Hepatocyte (in vitro differentiated cells): ENCODE results near the gene ZNF90. TPM values are rescaled to one million over a fixed set of nuclear protein-coding genes. Genes with fewer than 3 reads are reported as not detected.

Experiments
- DNase-seq: peaks from one replicate; pipeline ENCODE4 v3.0.0-alpha.2; 2016; ENCODE audit warnings: low spot score
- H2AFZ ChIP-seq: fragments of 200-600 bp; sonication (generic); 2 replicates; pipeline ENCODE4 v1.6.0; 2016; ENCODE audit warnings: antibody characterized with exemption, mild to moderate bottlenecking
- H3K27ac ChIP-seq: fragments of 200-600 bp; sonication (generic); 2 replicates; pipeline ENCODE4 v1.5.1; 2016; ENCODE audit warnings: mild to moderate bottlenecking
- H3K27me3 ChIP-seq: fragments of 200-600 bp; sonication (generic); 2 replicates; pipeline ENCODE4 v1.6.1; 2016
- H3K36me3 ChIP-seq: fragments of 200-600 bp; sonication (generic); replicated peaks from 2 replicates; pipeline ENCODE4 v1.5.1; 2016; ENCODE audit warnings: low read depth; ENCODE audit not compliant: insufficient read depth
- H3K4me1 ChIP-seq: fragments of 200-600 bp; sonication (generic); 2 replicates; pipeline ENCODE4 v1.5.1; 2016; ENCODE audit warnings: mild to moderate bottlenecking, moderate library complexity; ENCODE audit not compliant: insufficient read depth
- H3K4me2 ChIP-seq: fragments of 200-600 bp; sonication (generic); 2 replicates; pipeline ENCODE4 v1.6.0; 2016
- H3K4me3 ChIP-seq: fragments of 200-600 bp; sonication (generic); 2 replicates; pipeline ENCODE4 v1.5.1; 2016; ENCODE audit warnings: mild to moderate bottlenecking
- H3K79me2 ChIP-seq: fragments of 200-600 bp; sonication (generic); 2 replicates; pipeline ENCODE4 v1.6.0; 2017; ENCODE audit warnings: mild to moderate bottlenecking
- H3K9me2 ChIP-seq: fragments of 200-600 bp; sonication (generic); replicated peaks from 2 replicates; pipeline ENCODE4 v1.6.0; 2017; ENCODE audit warnings: mild to moderate bottlenecking; ENCODE audit not compliant: insufficient read depth
- H3K9me3 ChIP-seq: fragments of 200-600 bp; sonication (generic); 2 replicates; pipeline ENCODE4 v1.5.1; 2016; ENCODE audit warnings: low read depth, mild to moderate bottlenecking
- H4K20me1 ChIP-seq: fragments of 200-600 bp; sonication (generic); 2 replicates; pipeline ENCODE4 v1.6.0; 2016; ENCODE audit warnings: mild to moderate bottlenecking; ENCODE audit not compliant: insufficient read depth, poor library complexity, severe bottlenecking
- CTCF ChIP-seq: fragments of 200-600 bp; sonication (generic); IDR thresholded peaks from 2 replicates; pipeline ENCODE4 v1.5.1; 2016; ENCODE audit warnings: antibody characterized with exemption, mild to moderate bottlenecking; ENCODE audit not compliant: poor library complexity
- EZH2 ChIP-seq: fragments of 200-600 bp; sonication (generic); IDR thresholded peaks from 2 replicates; pipeline ENCODE4 v1.6.1; 2016; ENCODE audit warnings: antibody characterized with exemption, mild to moderate bottlenecking, borderline replicate concordance
- EZH2phosphoT487 ChIP-seq: fragments of 200-600 bp; sonication (generic); IDR thresholded peaks from one replicate; pipeline ENCODE4 v1.6.1; 2018; ENCODE audit warnings: antibody characterized with exemption, mild to moderate bottlenecking, low read depth, moderate library complexity; ENCODE audit not compliant: unreplicated experiment, severe bottlenecking
- WGBS: methylation state at CpG from one replicate; pipeline ENCODE4 v1.1.6; 2016; ENCODE audit warnings: low lambda C conversion rate; ENCODE audit errors: missing lambda C conversion rate; 5-methylcytosine and 5-hydroxymethylcytosine counted together
- polyA plus RNA-seq: library from polyadenylated mRNA; unstranded; fragments of >200 nt; fragmentation: Nextera tagmentation; extraction: Ambion mirVana; gene quantifications from 2 replicates; pipeline ENCODE4 v1.2.1, GENCODE V29; 2016
- small RNA-seq: library from RNA; depleted of rRNA; stranded (forward); fragments of <200 nt; gene quantifications from one replicate; pipeline ENCODE3, GENCODE V24; 2014
- total RNA-seq: library from RNA; depleted of rRNA; stranded (reverse); fragments of >200 nt; gene quantifications from 2 replicates; pipeline ENCODE4 v1.2.3, GENCODE V29; 2014

The ZNF90 gene
- total and polyA plus RNA-seq, 2 experiments from 2014 or later, result 6.1 to 8.7 TPM

DNA sequence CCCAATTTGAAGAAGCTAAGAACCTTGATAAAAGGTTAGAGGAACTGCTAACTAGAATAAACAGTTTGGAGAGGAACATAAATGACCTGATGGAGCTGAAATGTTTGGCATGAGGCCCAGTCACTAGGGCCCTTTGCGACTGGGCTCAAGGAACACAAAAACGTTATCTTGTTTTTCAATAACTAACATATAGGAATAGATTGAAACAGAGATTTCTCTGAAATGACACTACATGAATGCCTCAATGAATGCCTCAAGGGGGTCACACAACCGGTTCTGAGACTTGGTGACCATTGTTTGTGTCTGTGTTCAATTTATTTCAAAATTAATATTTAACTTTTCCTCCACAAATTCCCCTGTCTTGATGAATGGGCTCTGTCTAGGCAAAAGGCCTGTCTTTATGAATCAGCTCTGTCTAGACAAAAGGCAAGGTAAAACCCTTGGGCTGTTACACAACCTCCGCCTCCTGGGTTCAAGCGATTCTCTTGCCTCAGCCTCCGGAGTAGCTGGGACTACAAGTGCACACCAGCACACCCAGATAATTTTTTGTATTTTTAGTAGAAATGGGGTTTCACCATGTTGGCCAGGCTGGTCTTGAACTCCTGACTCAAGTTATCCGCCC lies 88.3 kb downstream of the ZNF90 start:
- no peaks in the 10 kb centered on the region for H3K9me2 ChIP-seq
- H3K4me2 ChIP-seq, result no peak overlapping the region
- H3K79me2 ChIP-seq, result peaks cover 32% of the 10 kb centered on the region
- H2AFZ ChIP-seq, result peak overlapping the region; percentile 11
- no peak overlapping the region for H3K4me3 ChIP-seq
- peak overlapping the region; percentile 45 for H3K27ac ChIP-seq
- WGBS, result 76% methylated on average over 7 of the region's 7 CpGs
- TF ChIP-seq CTCF (no peak), EZH2 (no peak), EZH2phosphoT487 (no peak)
- no peaks in the 10 kb centered on the region for H4K20me1 ChIP-seq
- no peaks in the 10 kb centered on the region for H3K9me3 ChIP-seq
- H3K4me1 ChIP-seq, result peaks cover 8% of the 10 kb centered on the region
- no peaks in the 10 kb centered on the region for H3K27me3 ChIP-seq
- no peaks in the 10 kb centered on the region for H3K36me3 ChIP-seq
- DNase-seq, result no peak

- no peak for TF ChIP-seq EZH2phosphoT487
- TF ChIP-seq EZH2, result no peak
- TF ChIP-seq CTCF, result no peak
- Histone ChIP-seq H3K36me3 (no peaks in the 10 kb centered on the region), H3K27me3 (no peaks in the 10 kb centered on the region), H3K27ac (peak within 1 kb of the TSS; percentile 83), H3K9me2 (no peaks in the 10 kb centered on the region), H3K4me1 (peaks cover 8% of the 10 kb centered on the region), H3K4me3 (peak within 1 kb of the TSS; percentile 65), H3K4me2 (peak within 1 kb of the TSS; percentile 80), H3K9me3 (no peaks in the 10 kb centered on the region), H4K20me1 (no peaks in the 10 kb centered on the region), H3K79me2 (peaks cover 42% of the 10 kb centered on the region), H2AFZ (peak within 1 kb of the TSS; percentile 47)
- DNase-seq, result peak; percentile 98
- 2% methylated on average over 25 of the region's 25 CpGs for WGBS
These were observed 89.3 kb downstream of the ZNF90 start, which contains the start of gene ZNF486 for GRCh38 chr19:20167020-20167644. TSS of gene ZNF486 (plus strand) at chr19:20167214. CDS start at chr19:20167331, 117 bp downstream.

DNA sequence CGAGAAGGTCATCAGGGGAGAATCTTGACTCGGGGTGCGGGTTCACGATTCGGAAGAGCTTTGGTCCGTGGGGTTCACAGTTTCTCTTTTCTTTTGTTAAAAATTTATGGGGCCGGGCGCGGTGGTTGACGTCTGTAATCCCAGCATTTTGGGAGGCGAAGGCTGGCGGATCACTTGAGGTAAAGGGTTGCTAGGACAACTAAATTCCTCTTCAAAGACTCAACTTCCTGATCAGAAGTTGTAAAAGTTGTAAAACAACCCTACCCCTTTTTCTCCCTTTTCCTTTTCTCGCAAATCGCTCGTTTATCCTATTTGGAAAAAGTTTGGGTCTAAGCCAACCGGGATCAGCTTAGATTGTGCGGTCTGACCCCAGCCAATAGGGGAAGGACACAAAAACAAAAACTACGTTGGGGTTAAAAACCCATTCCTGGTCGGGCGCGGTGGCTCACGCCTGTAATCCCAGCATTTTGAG lies 89.9 kb downstream of the ZNF90 start:
- H3K79me2 ChIP-seq, result peaks cover 47% of the 10 kb centered on the region
- no peak for TF ChIP-seq CTCF
- TF ChIP-seq EZH2phosphoT487, result no peak
- TF ChIP-seq EZH2, result no peak
- H3K27ac ChIP-seq, result peak overlapping the region; percentile 83
- 7% methylated on average over 22 of the region's 22 CpGs for WGBS
- no peak for DNase-seq
- H2AFZ ChIP-seq, result peak overlapping the region; percentile 47
- H3K36me3 ChIP-seq, result no peaks in the 10 kb centered on the region
- H3K4me1 ChIP-seq, result peaks cover 8% of the 10 kb centered on the region
- no peaks in the 10 kb centered on the region for H3K27me3 ChIP-seq
- H3K9me2 ChIP-seq, result no peaks in the 10 kb centered on the region
- peak overlapping the region; percentile 80 for H3K4me2 ChIP-seq
- peak overlapping the region; percentile 65 for H3K4me3 ChIP-seq
- H3K9me3 ChIP-seq, result no peaks in the 10 kb centered on the region
- no peaks in the 10 kb centered on the region for H4K20me1 ChIP-seq

Small RNAs within 50 kb of the gene (small RNA-seq; reads per million reads assigned to genes)
- gene AC006539.3, result not detected

Other genes with a start within 250 kb of the ZNF90 start
- 12.3 and 16.2 TPM in 2 replicates for gene ZNF253, start 212.1 kb upstream of the ZNF90 start, total RNA-seq
- 5.0 and 7.1 TPM in 2 replicates for gene ZNF253, start 212.1 kb upstream of the ZNF90 start, polyA plus RNA-seq
- gene ZNF93, start 177.1 kb upstream of the ZNF90 start, total RNA-seq, result 11.8 and 15.6 TPM in 2 replicates
- gene ZNF93, start 177.1 kb upstream of the ZNF90 start, polyA plus RNA-seq, result 3.6 and 9.1 TPM in 2 replicates
- gene ZNF682, start 38.5 kb upstream of the ZNF90 start, total RNA-seq, result 4.9 and 14.4 TPM in 2 replicates
- gene ZNF682, start 38.5 kb upstream of the ZNF90 start, polyA plus RNA-seq, result 5.9 and 6.9 TPM in 2 replicates
- 14.7 and 15.8 TPM in 2 replicates for gene ZNF486, start 89.2 kb downstream of the ZNF90 start, total RNA-seq
- 1.3 and 1.8 TPM in 2 replicates for gene ZNF486, start 89.2 kb downstream of the ZNF90 start, polyA plus RNA-seq